HUDEP-2 (cell line): ENCODE results near the gene FUT8.

Experiments used
- DNase-seq, 76 experiments: peaks; one replicate each; lab custom pipeline; 2025; ENCODE audit not compliant: unreplicated experiment in 76 of 76; lab: John Stamatoyannopoulos, UW

The FUT8 gene

GRCh38 chr14:65792208-65792905 lies 379.8 kb downstream of the FUT8 start:
- DNase-seq = no peak
